H1 (cell line): ENCODE measurements around the gene PC. TPM values are rescaled to one million over a fixed set of nuclear protein-coding genes. Genes with fewer than 3 reads are reported as not detected.

Experiments
- EZH2 ChIP-seq: fragments of 200-600 bp; sonication (generic); IDR thresholded peaks from 2 replicates; pipeline ENCODE4 v1.7.1; 2012; ENCODE audit warnings: low read depth, mild to moderate bottlenecking, moderate library complexity, low read length, inconsistent platforms; ENCODE audit not compliant: severe bottlenecking
- polyA plus RNA-seq, 7 experiments: library from polyadenylated mRNA; depleted of rRNA in 3 of 7; stranded (reverse) in 5 of 7; unstranded in 2 of 7; fragments of >200 nt in 5 of 7; fragments of 200-250 nt in 2 of 7; gene quantifications; 1 replicate in 5 of 7; 2 replicates in 1 of 7; 4 replicates in 1 of 7; pipeline versions ENCODE4 v1.2.1 to v1.2.3, GENCODE V29; 2011 to 2013; ENCODE audit warnings: missing spikeins in 2 of 7, mixed read lengths in 2 of 7
- total RNA-seq: library from RNA; stranded (reverse); fragmentation: NEBNext Ultra II Directional; extraction: Animal tissue kit (Norgen Biotek cat#: 25700); gene quantifications from 2 replicates; pipeline ENCODE4 v1.2.1, GENCODE V29; 2021

PC gene
- total and polyA plus RNA-seq, 2 of the 8 experiments (the other 6 are each of a cell fraction or from before 2014, with no cell fraction given), result 11.5 to 27.5 TPM

DNA sequence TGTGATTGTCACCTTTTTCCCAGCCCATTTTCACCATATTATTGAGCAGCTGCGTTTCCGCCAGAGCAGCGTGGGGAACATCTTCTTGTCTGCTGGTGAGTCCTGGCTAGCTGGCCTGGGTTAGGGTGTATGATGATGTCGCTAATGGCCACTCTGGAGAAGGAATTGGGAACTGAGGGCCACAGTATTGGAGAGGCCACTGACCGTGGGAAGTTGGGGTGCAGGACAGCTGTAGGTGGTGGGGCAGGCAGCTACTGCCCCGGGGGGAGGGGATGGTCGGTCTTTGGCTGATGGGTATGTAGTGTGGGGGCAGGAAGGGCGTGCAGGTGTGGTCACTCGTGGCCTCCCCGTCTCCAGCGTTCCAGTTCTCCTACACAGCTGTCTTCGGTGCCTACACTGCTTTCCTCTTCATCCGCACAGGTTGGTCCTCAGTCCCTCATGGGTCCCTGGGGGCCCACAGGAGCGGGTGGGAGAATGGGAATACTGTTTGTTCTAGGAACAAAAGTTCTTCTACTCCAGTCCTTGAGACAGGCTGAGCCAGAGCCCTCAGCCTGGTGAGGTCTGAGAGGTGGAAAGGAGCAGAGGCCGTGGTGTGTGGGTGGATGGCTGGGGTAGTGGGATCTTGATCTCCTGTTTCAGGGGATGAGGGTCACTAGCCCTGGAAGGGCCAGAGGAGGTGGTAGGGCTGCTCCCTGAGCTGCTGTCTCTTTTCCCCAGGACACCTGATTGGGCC lies 112.9 kb downstream of the PC start (continued):
- no peak for TF ChIP-seq EZH2
